ENCODE measurements around the gene CCDC71. TPM values are rescaled to one million over a fixed set of nuclear protein-coding genes. Genes with fewer than 3 reads are reported as not detected.
A peak's percentile ranks its signal among the peaks of the same experiment; 100 is the strongest.

CCDC71 gene
- polyA plus RNA-seq, 3 donors = 1.0 to 11.2 (median 1.2) TPM

DNA sequence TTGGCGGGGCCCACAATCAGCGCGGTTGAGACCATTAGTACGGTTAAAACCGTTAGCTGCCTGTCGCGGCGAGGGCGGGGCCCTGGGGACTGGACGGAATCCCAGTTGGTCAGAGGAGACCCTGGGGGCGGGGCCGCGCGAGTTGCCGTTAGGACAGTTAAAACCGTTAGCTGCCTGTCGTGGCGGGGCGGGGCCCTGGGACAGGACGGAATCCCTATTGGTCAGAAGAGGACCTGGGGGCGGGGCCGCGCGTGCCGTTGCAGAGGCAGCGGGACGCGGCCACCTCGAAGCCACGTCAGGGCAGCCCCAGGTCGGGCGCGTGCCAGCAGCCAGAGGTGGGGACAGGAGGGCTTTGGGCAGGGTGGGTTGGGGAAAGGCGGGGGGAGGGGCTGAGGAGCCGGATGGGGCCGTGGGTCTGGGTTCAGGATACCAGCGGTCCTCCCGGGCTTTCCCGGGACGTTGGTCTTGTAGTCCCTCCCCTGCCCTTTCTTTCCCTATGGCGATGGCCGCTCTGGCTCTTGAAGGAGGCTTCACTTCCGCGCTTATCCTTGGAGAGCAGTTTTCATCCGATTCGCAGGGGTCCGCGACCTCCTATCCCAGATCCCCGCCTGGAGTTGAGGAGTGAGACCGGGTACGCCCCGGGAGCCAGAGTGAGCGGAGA is 33.2 kb upstream of the CCDC71 start:
- DNase-seq = peak in 2 of 3 donors; percentile 3 to 16
- H3K4me1 Mint-ChIP-seq = no peaks in the 10 kb centered on the region
- H3K27me3 ChIP-seq (ENCODE audit: control insufficient read depth in 2 of 2, insufficient read depth in 2 of 2, low read length in 2 of 2) = peaks cover 0 to 15% of the 10 kb centered on the region in 2 donors
- 47% methylated on average over 48 of the region's 53 CpGs for WGBS (ENCODE audit: insufficient coverage)
- peak overlapping the region; percentile 21 for H2AFZ ChIP-seq (ENCODE audit: insufficient read depth, low read depth, low read length, poor library complexity, severe bottlenecking)
- H3K4me3 Mint-ChIP-seq = no peak overlapping the region
- H3K9me3 Mint-ChIP-seq = peaks cover 9 to 23% (median 17%) of the 10 kb centered on the region in 7 donors
- H3K4me2 ChIP-seq (replicated peaks; ENCODE audit: extremely low read depth, low read length, poor library complexity, severe bottlenecking) = no peak overlapping the region
- H3K36me3 Mint-ChIP-seq = peaks cover 0 to 2% of the 10 kb centered on the region in 2 donors
- H3K27ac Mint-ChIP-seq = no peak overlapping the region
- TF ChIP-seq, protein P1, sequence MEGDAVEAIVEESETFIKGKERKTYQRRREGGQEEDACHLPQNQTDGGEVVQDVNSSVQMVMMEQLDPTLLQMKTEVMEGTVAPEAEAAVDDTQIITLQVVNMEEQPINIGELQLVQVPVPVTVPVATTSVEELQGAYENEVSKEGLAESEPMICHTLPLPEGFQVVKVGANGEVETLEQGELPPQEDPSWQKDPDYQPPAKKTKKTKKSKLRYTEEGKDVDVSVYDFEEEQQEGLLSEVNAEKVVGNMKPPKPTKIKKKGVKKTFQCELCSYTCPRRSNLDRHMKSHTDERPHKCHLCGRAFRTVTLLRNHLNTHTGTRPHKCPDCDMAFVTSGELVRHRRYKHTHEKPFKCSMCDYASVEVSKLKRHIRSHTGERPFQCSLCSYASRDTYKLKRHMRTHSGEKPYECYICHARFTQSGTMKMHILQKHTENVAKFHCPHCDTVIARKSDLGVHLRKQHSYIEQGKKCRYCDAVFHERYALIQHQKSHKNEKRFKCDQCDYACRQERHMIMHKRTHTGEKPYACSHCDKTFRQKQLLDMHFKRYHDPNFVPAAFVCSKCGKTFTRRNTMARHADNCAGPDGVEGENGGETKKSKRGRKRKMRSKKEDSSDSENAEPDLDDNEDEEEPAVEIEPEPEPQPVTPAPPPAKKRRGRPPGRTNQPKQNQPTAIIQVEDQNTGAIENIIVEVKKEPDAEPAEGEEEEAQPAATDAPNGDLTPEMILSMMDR (IDR thresholded peaks at IDR 0.05) = no peak
- H3K9ac ChIP-seq (ENCODE audit: insufficient read depth, low read length, poor library complexity, severe bottlenecking) = no peak overlapping the region
- H3K27me3 Mint-ChIP-seq (ENCODE audit: low read depth in 3 of 3) = peaks cover 7 to 27% (median 18%) of the 10 kb centered on the region in 3 donors
- no peaks in the 10 kb centered on the region for H3K36me3 ChIP-seq (replicated peaks in 1 of 2; ENCODE audit: control insufficient read depth in 1 of 2, insufficient read depth in 2 of 2, low read length in 2 of 2)
- intact Hi-C loops (cut with micrococcal nuclease) = no loop called here
- peaks cover 4 to 13% of the 10 kb centered on the region in 2 donors for H3K9me3 ChIP-seq (replicated peaks in 1 of 2; ENCODE audit: control insufficient read depth in 1 of 2, insufficient read depth in 1 of 2, low read length in 2 of 2)
- no peaks in the 10 kb centered on the region for H3K79me2 ChIP-seq (ENCODE audit: insufficient read depth, low read length)
- no peaks in the 10 kb centered on the region for H3K4me1 ChIP-seq (ENCODE audit: control insufficient read depth in 1 of 2, insufficient read depth in 2 of 2, low read length in 2 of 2)
- no peak overlapping the region for H3K27ac ChIP-seq (ENCODE audit: low read depth in 1 of 2, low read length in 2 of 2)
- H3K4me3 ChIP-seq (replicated peaks in 1 of 3; ENCODE audit: low read depth in 2 of 3, low read length in 3 of 3) = no peak overlapping the region
- H4K20me1 ChIP-seq (ENCODE audit: insufficient read depth, low read length) = no peaks in the 10 kb centered on the region

DNA sequence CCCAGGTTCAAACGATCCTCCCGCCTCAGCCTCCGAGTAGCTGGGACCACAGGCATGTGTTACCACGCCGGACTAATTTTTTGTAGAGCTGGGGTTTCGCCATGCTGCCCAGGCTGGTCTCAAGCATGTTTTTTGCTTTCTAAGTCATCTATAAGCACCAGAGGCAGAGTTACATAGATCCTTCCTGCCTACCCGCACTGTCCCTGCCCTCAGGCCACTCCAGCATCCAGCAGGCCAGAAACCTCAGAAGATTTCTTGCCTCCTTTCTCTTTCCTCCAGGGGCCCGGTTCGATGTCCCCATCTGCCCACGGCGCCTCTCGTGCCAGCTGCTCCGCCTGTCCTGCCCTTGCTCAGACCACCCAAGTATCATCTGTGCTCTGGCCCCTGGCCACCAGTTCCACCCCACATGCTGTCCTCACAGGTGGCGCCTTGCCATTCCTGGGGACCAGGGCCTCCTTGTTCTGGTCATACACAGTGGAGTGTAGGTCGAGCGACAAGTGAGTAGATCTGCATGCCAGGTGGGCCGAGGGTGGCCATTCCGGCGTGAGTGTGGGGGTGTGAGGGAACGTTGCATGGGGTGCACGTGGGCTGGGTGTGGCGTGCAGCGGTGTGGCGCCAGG is 32.6 kb upstream of the CCDC71 start:
- TF ChIP-seq, protein P1 (IDR thresholded peaks at IDR 0.05) = no peak
- no peak overlapping the region for H3K9ac ChIP-seq (ENCODE audit: insufficient read depth, low read length, poor library complexity, severe bottlenecking)
- no peak overlapping the region for H2AFZ ChIP-seq (ENCODE audit: insufficient read depth, low read depth, low read length, poor library complexity, severe bottlenecking)
- H3K36me3 Mint-ChIP-seq = peaks cover 0 to 2% of the 10 kb centered on the region in 2 donors
- H3K27ac Mint-ChIP-seq = peak overlapping the region in 1 of 7 donors; percentile 60
- H3K27ac ChIP-seq (ENCODE audit: low read depth in 1 of 2, low read length in 2 of 2) = no peak overlapping the region
- 93% methylated on average over 19 of the region's 24 CpGs for WGBS (ENCODE audit: insufficient coverage)
- H3K4me2 ChIP-seq (replicated peaks; ENCODE audit: extremely low read depth, low read length, poor library complexity, severe bottlenecking) = no peak overlapping the region
- peaks cover 7 to 27% (median 18%) of the 10 kb centered on the region in 3 donors for H3K27me3 Mint-ChIP-seq (ENCODE audit: low read depth in 3 of 3)
- no peak overlapping the region for H3K4me3 Mint-ChIP-seq
- no peak overlapping the region for H3K4me3 ChIP-seq (replicated peaks in 1 of 3; ENCODE audit: low read depth in 2 of 3, low read length in 3 of 3)
- no peaks in the 10 kb centered on the region for H3K79me2 ChIP-seq (ENCODE audit: insufficient read depth, low read length)
- peaks cover 0 to 15% of the 10 kb centered on the region in 2 donors for H3K27me3 ChIP-seq (ENCODE audit: control insufficient read depth in 2 of 2, insufficient read depth in 2 of 2, low read length in 2 of 2)
- no peak for DNase-seq
- intact Hi-C loops (cut with micrococcal nuclease) = no loop called here
- peaks cover 9 to 23% (median 17%) of the 10 kb centered on the region in 7 donors for H3K9me3 Mint-ChIP-seq
- no peaks in the 10 kb centered on the region for H3K4me1 ChIP-seq (ENCODE audit: control insufficient read depth in 1 of 2, insufficient read depth in 2 of 2, low read length in 2 of 2)
- peaks cover 4 to 13% of the 10 kb centered on the region in 2 donors for H3K9me3 ChIP-seq (replicated peaks in 1 of 2; ENCODE audit: control insufficient read depth in 1 of 2, insufficient read depth in 1 of 2, low read length in 2 of 2)
- H4K20me1 ChIP-seq (ENCODE audit: insufficient read depth, low read length) = no peaks in the 10 kb centered on the region
- H3K36me3 ChIP-seq (replicated peaks in 1 of 2; ENCODE audit: control insufficient read depth in 1 of 2, insufficient read depth in 2 of 2, low read length in 2 of 2) = no peaks in the 10 kb centered on the region
- no peaks in the 10 kb centered on the region for H3K4me1 Mint-ChIP-seq

Measured in CD14-positive monocyte (primary cell).